Measurements from ENCODE around the gene GSX2. TPM values are rescaled to one million over a fixed set of nuclear protein-coding genes. Genes with fewer than 3 reads are reported as not detected.

Gene GSX2
- total RNA-seq (2022; extraction: Qiagen RNA extraction; ENCODE audit: low read depth) = not detected in 5 replicates

GRCh38 chr4:54099748-54100574, at the start of gene GSX2:
Gene GSX2, plus strand, starts transcription at chr4:54100163. Its CDS starts 182 bp downstream, at chr4:54100345.

GRCh38 chr4:54064317-54065111, 35.4 kb upstream of the GSX2 start, which contains the start of gene CHIC2:
Gene CHIC2, minus strand, starts transcription at chr4:54064605. Its CDS starts 305 bp downstream, at chr4:54064300.

Other genes starting within 250 kb of the GSX2 start
- 8.5 to 9.9 TPM (median 9.1 TPM) in 5 replicates for gene CHIC2, start 35.6 kb upstream of the GSX2 start, total RNA-seq (2022; extraction: Qiagen RNA extraction; ENCODE audit: low read depth)
- 0.36 to 1.1 TPM (median 0.49 TPM) in 5 replicates for gene PDGFRA, start 129.1 kb downstream of the GSX2 start, total RNA-seq (2022; extraction: Qiagen RNA extraction; ENCODE audit: low read depth)